Left cardiac atrium (tissue), 4 donors: ENCODE data around the gene PLCE1. TPM values are rescaled to one million over a fixed set of nuclear protein-coding genes. Genes with fewer than 3 reads are reported as not detected.
A peak's percentile ranks its signal among the peaks of the same experiment; 100 is the strongest.

Experiments used
- ATAC-seq, 2 donors: fragments of 200-7000 bp; cut with Tn5 transposase; one replicate each; pipeline ENCODE4 v1.9.1; 2020; ENCODE audit warnings: mild to moderate bottlenecking in 2 of 2, moderate library complexity in 2 of 2
- DNase-seq: peaks from one replicate; pipeline ENCODE4 v3.0.0-alpha.2; 2020
- intact Hi-C, 2 donors: fragments of 100-400 bp; cut with DNase I; formaldehyde crosslinking; loops; one replicate each; pipeline versions ENCODE4 v1.14.1 to v1.15.1; 2022 to 2023
- total RNA-seq, 2 donors: library from RNA; stranded (reverse); fragmentation: NEBNext Ultra II Directional; extraction: Animal tissue kit (Norgen Biotek cat#: 25700); gene quantifications; one replicate each; pipeline ENCODE4 v1.2.1, GENCODE V29; 2021
- donor health status: DM: no; HTN: yes; CAD: no.
- donor health status: DM: no; HTN: yes; CAD: no; lungs with severe emphysema.
- donor health status: DM: yes; HTN: yes; CAD: no.
- donor health status: Dilated cardiomyopathy.

PLCE1 gene
- total RNA-seq, 2 donors from 2014 or later = 15.2 to 25.7 TPM

DNA sequence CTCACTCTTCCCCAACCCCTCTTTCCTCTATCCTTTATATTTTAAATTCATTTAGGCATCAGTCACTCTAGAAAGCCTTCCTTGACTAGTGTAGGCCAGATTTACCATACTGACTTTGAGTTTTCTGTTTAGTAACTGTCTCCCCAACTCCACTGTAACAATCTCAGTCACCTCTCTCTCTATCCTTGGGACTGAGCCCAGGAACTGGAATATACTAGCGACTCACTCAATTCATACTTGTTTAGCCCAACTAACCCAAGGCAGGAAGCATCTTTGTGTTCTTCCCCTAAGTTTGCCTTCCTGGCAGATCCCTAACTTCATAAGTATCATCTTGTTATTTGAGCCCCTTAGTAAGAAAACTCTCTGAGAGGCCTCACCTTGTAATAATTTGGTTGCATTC is 19.1 kb downstream of the PLCE1 start:
- intact Hi-C loops = loop anchor here in 1 of 2 donors (1.0 kb wide), 1 partner anchor 14 kb away; no protein-coding TSS in a partner anchor
- DNase-seq (no peak), ATAC-seq (no peak)

GRCh38 chr10:94013331-94013760 is 19.6 kb downstream of the PLCE1 start:
- intact Hi-C loops = loop anchor here in 1 of 2 donors (1.0 kb wide), 1 partner anchor 14 kb away; no protein-coding TSS in a partner anchor
- DNase-seq (no peak), ATAC-seq (no peak)

DNA sequence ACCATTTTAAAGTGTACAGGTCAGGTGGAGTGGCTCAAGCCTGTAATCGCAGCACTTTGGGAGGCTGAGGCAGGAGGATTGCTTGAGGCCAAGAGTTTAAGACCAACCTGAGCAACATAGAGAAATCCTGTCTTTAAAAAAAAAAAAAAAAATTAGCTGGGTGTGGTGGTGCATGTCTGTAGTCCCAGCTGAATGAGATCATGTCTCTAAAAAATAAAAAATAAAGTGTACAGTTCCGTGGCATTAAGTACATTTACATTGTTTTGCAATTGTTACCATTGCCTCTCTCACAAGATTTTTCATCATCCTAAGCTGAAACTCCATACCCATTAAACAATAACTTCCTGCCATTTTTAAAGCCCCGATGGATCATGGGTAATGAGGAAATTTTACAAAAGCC is 20.6 kb downstream of the PLCE1 start:
- DNase-seq (no peak), ATAC-seq (no peak)
- intact Hi-C loops = no loop called here

GRCh38 chr10:94016727-94017714 is 23.3 kb downstream of the PLCE1 start:
- peak; percentile 50 for DNase-seq
- ATAC-seq = peak in 1 of 2 donors; percentile 43
- intact Hi-C loops = no loop called here

- intact Hi-C loops = no loop called here
- ATAC-seq (no peak), DNase-seq (no peak)
These were observed 24.4 kb downstream of the PLCE1 start for GRCh38 chr10:94018107-94018506.

DNA sequence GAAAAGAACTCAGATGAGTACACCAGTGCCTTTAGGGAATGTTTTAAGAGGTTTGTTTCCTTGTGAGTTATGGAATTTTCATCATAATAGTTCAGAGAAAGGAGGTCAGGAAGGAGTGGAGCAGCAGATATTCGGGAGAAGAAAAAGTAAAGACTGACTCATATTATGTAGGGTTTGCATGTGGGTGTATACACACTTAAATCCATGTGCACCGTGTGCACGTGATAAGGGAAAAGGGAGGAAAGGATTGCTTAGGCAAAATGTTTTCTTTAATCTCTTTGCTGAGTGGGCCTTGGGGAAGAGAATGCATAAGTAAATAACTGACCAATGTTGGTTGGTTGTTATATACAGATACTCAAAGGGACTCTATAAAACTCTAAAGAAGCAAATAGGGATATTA is 30.2 kb downstream of the PLCE1 start:
- intact Hi-C loops = no loop called here
- DNase-seq = no peak

DNA sequence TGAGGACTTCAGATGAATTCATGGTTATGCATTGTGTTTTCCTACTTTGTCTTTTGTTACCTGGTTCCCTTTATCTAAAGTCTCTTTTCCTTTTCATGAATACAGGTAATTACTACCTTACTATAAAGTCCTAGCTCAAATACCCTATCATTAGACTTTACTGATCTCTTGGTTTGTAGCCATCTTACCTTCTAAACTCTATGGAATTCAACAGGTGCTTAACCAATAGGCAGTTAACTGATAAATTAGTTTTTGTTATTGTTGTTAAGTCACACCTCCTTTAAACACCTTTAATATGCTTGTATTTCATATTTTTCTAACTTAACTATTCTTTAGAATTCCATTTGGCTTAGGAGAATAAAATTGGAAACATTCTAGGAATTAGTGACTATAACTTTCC is 30.7 kb downstream of the PLCE1 start:
- intact Hi-C loops = no loop called here
- ATAC-seq = no peak
- DNase-seq = no peak

More for the DNA sequence above, 30.2 kb downstream of the PLCE1 start:
- ATAC-seq = no peak

GRCh38 chr10:94025806-94026205 is 32.1 kb downstream of the PLCE1 start:
- ATAC-seq = no peak
- intact Hi-C loops = no loop called here
- DNase-seq = no peak

GRCh38 chr10:94027197-94027596 is 33.5 kb downstream of the PLCE1 start:
- intact Hi-C loops = loop anchor here in 1 of 2 donors (1.0 kb wide), 1 partner anchor 14 kb away; no protein-coding TSS in a partner anchor
- ATAC-seq (no peak), DNase-seq (no peak)

- ATAC-seq (no peak), DNase-seq (no peak)
- intact Hi-C loops = no loop called here
These were observed 36.2 kb downstream of the PLCE1 start for GRCh38 chr10:94029955-94030354.

DNA sequence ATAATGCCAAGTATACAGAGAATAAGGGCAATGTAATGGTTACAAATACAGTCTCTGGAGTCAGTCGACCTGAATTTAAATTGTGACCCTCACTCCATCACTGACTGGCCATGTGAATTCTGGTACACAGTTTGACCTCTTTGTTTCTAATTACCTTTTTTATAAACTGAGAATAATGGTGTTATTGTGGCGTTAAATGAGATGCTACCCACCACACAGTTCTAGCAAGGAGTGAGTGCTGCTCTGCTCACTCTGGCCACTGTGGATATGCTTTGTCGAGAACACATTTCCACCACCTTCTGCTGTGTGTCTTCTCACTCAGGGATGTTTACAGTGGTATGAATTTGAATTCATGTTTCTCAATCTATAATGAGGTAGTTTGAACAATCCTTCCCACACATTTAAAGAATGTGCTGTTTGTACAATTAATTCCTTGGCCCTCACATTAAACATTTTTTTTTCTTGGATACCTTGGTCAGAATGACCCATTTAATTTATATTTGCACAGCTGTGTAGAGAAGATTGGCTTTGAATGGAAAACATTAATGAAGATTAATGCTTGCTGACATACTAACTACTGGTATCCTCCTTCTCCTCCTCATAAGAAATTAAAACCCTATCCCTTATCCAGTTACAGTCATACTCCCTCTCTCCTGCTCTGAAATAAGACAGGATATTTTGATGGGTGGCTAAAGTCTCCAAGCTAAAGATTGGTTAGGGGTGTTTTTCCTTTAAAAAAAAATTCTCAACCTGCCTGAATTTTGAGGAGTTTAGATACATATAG is 42.4 kb downstream of the PLCE1 start:
- intact Hi-C loops = no loop called here
- DNase-seq = no peak
- peak in 1 of 2 donors; percentile 39 for ATAC-seq

- ATAC-seq = peak in 1 of 2 donors; percentile 15
- DNase-seq = no peak
- intact Hi-C loops = no loop called here
These were observed 43.0 kb downstream of the PLCE1 start for GRCh38 chr10:94036766-94037033.

DNA sequence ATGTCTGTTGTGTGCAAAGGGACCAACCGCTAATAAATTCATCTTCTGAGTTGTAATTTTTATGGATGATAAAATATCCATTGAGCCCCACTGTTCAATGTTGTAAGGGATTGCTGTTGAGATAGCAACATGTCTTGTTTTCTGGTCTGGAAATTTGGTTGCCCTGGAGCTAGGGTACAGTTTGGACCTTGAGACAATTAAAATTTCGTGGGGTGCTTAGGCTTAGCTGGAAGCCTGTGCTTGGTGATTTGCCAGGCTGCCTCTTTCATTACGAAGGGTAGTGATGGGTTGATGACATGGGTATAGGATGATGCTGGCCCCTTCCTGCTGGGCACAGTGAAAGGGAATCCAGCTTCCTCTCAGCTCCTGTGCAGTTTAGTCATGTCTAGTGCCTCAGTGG is 43.6 kb downstream of the PLCE1 start:
- ATAC-seq = no peak
- intact Hi-C loops = no loop called here
- no peak for DNase-seq

- intact Hi-C loops = no loop called here
- ATAC-seq = no peak
These were observed 44.3 kb downstream of the PLCE1 start for GRCh38 chr10:94038024-94038423.

DNA sequence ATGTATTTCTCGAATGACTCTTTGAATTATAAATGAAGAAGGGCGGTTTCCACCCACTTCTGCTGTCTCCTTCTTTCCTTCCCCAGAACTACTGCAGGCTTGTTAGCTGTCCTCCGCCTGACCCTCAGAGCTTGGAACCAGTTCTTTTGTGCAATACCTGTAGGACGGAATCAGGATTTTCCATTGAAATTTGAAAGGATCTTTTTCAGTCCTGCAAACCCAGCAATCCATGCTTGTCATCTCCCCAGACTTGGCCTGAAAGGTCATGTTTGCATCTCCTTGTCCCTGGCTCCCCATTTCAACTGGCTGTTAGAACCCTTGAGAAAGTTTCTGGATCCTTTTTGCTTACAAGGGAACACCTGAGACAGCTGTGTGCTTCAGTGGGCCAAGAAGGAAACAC is 47.5 kb downstream of the PLCE1 start:
- ATAC-seq (no peak), DNase-seq (no peak)
- intact Hi-C loops = no loop called here

More at GRCh38 chr10:94038024-94038423, 44.3 kb downstream of the PLCE1 start:
- DNase-seq = no peak

DNA sequence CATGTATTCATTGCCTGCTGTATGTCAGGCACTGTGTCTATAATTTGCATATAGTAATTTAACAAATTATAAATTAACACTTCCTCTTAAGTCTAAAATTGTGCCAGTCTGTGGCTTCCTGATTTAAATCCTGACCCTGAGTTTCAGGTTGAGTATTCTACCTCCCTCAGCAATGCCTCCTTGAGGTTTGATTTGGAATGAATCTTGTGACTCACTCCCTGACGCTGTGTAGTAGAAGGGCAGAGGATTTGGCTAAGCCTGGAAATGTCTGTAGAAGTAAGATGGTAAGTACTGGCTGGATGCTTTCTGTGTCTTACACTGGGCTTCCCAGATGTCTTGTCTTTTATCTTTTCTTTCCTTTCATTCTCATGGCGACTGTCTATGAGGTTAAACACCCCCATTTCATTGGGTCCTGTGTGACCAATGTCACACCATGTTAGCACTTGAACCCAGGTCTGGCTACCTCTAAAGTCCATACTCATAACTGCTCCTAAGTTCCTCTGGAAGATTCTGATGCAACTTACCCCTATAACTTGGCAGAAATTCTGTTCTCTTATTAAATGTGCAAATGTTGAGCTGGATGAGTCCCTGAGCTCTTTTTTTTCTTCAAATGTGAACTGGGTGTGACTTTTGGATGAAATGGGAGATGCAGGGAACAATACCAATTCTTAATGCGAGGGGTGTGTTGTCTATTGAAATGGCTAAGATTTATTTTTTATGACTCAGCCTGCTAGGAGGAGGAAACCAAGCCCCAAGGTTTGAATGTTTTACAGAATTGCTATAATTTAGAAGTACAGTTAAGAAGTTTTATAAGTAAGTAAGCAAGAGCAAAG is 48.5 kb downstream of the PLCE1 start:
- intact Hi-C loops = no loop called here
- peak in 1 of 2 donors; percentile 70 for ATAC-seq
- DNase-seq = no peak

GRCh38 chr10:94042834-94043175 is 49.1 kb downstream of the PLCE1 start:
- intact Hi-C loops = no loop called here
- ATAC-seq = no peak

More at GRCh38 chr10:94042834-94043175, 49.1 kb downstream of the PLCE1 start:
- DNase-seq = no peak
